Panc1 (cell line): ENCODE data around the gene PLXNA2. TPM values are rescaled to one million over a fixed set of nuclear protein-coding genes. Genes with fewer than 3 reads are reported as not detected.

Source experiments
- ATAC-seq: fragments of 200-7000 bp; cut with Tn5 transposase; 2 replicates; pipeline ENCODE4 v1.9.1; 2020; ENCODE audit warnings: mild to moderate bottlenecking, moderate library complexity
- BruUV-seq: library from RNA; stranded (reverse); fragments of 400-500 nt; replicated peaks from 2 replicates; lab custom pipeline; 2021; lab: Mats Ljungman, UMichigan
- CTCF ChIA-PET: fragments of 300-600 bp; sonication (Branson Sonifier 250); formaldehyde crosslinking; loops from one replicate; lab custom pipeline; 2022; ENCODE audit warnings: antibody characterized with exemption; lab: Charles Lee
- POLR2A ChIA-PET: fragments of 300-600 bp; sonication (Branson Sonifier 250); formaldehyde crosslinking; loops from one replicate; lab custom pipeline; 2022; ENCODE audit warnings: antibody characterized with exemption; lab: Charles Lee
- DNase-seq: peaks from one replicate; pipeline ENCODE4 v3.0.0-alpha.2; 2010; ENCODE audit warnings: low read depth, low spot score
- H3K27ac ChIP-seq: 2 replicates; pipeline ENCODE4 v1.5.1; 2011; ENCODE audit warnings: mild to moderate bottlenecking, low read length, inconsistent platforms
- H3K27me3 ChIP-seq: fragments of 200-500 bp; sonication (Bioruptor generic); 2 replicates; pipeline ENCODE4 v1.6.0; 2014; ENCODE audit warnings: low read length, inconsistent platforms; ENCODE audit not compliant: control insufficient read depth, insufficient read depth
- H3K36me3 ChIP-seq: fragments of 200-500 bp; sonication (Bioruptor generic); 2 replicates; pipeline ENCODE4 v1.5.1; 2014; ENCODE audit warnings: inconsistent platforms, mild to moderate bottlenecking, low read length, moderate library complexity; ENCODE audit not compliant: control insufficient read depth, insufficient read depth
- H3K4me1 ChIP-seq: 2 replicates; pipeline ENCODE4 v1.5.1; 2011; ENCODE audit warnings: inconsistent platforms, mild to moderate bottlenecking, low read length, moderate library complexity; ENCODE audit not compliant: control insufficient read depth, insufficient read depth
- H3K4me3 ChIP-seq, 2 experiments: 2 replicates each; pipeline ENCODE4 v1.5.1; 2011 to 2012; ENCODE audit warnings: low read depth in 2 of 2, low read length in 2 of 2, mild to moderate bottlenecking in 2 of 2, inconsistent platforms in 1 of 2, moderate library complexity in 1 of 2
- H3K9me3 ChIP-seq: fragments of 200-500 bp; sonication (Bioruptor generic); 2 replicates; pipeline ENCODE4 v1.5.1; 2014; ENCODE audit warnings: low read depth, mild to moderate bottlenecking, inconsistent platforms, low read length, moderate library complexity; ENCODE audit not compliant: control insufficient read depth, insufficient read depth
- POLR2AphosphoS5 ChIP-seq: IDR thresholded peaks from 2 replicates; pipeline ENCODE4 v1.6.1; 2012; ENCODE audit warnings: mild to moderate bottlenecking, low read depth, low read length, moderate library complexity
- REST ChIP-seq, 2 experiments: IDR thresholded peaks; 2 replicates each; pipeline ENCODE4 v1.6.1; 2011 to 2012; ENCODE audit warnings: low read depth in 2 of 2, control low read depth in 1 of 2, low read length in 1 of 2, mild to moderate bottlenecking in 1 of 2, moderate library complexity in 1 of 2; ENCODE audit not compliant: insufficient read depth in 1 of 2
- SIN3A ChIP-seq: IDR thresholded peaks from 2 replicates; pipeline ENCODE4 v1.6.1; 2012; ENCODE audit warnings: low read depth, mild to moderate bottlenecking, low read length, moderate library complexity, borderline replicate concordance; ENCODE audit not compliant: insufficient read depth
- TCF7L2 ChIP-seq: IDR thresholded peaks from 2 replicates; pipeline ENCODE4 v1.6.1; 2011; ENCODE audit warnings: mild to moderate bottlenecking, low read depth, low read length, inconsistent platforms
- in situ Hi-C: cut with HindIII; loops from 2 replicates; pipeline ENCODE4 v1.10.0; 2016; ENCODE audit warnings: low sequenced_read_pairs, low pct_unique_long_range_greater_than_20kb
- intact Hi-C: fragments of 100-400 bp; cut with micrococcal nuclease; formaldehyde crosslinking; loops from one replicate; pipeline ENCODE4 v1.10.0; 2022; ENCODE audit not compliant: unreplicated experiment
- total RNA-seq: library from RNA; stranded (reverse); gene quantifications from one replicate; pipeline ENCODE4 v1.2.1, GENCODE V29; 2021; ENCODE audit not compliant: unreplicated experiment
- TF ChIP-seq, protein P1 (sequence below): fragments of 450-650 bp; IDR thresholded peaks from 2 replicates; pipeline ENCODE4 v1.5.1; 2017; ENCODE audit warnings: mild to moderate bottlenecking

PLXNA2 gene
- total RNA-seq, 1 experiment from 2014 or later = 0.98 TPM

GRCh38 chr1:208268541-208269337, 24.6 kb upstream of the PLXNA2 start:
- BruUV-seq = no TSS peak
- CTCF ChIA-PET = no interaction called here
- no peak overlapping the region for H3K4me3 ChIP-seq
- POLR2A ChIA-PET = no interaction called here
- no peak overlapping the region for H3K27ac ChIP-seq
- no peak for TF ChIP-seq POLR2AphosphoS5
- TF ChIP-seq, protein P1, sequence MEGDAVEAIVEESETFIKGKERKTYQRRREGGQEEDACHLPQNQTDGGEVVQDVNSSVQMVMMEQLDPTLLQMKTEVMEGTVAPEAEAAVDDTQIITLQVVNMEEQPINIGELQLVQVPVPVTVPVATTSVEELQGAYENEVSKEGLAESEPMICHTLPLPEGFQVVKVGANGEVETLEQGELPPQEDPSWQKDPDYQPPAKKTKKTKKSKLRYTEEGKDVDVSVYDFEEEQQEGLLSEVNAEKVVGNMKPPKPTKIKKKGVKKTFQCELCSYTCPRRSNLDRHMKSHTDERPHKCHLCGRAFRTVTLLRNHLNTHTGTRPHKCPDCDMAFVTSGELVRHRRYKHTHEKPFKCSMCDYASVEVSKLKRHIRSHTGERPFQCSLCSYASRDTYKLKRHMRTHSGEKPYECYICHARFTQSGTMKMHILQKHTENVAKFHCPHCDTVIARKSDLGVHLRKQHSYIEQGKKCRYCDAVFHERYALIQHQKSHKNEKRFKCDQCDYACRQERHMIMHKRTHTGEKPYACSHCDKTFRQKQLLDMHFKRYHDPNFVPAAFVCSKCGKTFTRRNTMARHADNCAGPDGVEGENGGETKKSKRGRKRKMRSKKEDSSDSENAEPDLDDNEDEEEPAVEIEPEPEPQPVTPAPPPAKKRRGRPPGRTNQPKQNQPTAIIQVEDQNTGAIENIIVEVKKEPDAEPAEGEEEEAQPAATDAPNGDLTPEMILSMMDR = no peak
- no peak for TF ChIP-seq SIN3A
- TF ChIP-seq REST (IDR thresholded peaks at IDR 0.05; ENCODE audit: insufficient read depth in 1 of 2, low read depth in 2 of 2, low read length in 1 of 2) = no peak
- no peak for TF ChIP-seq TCF7L2
- ATAC-seq (no peak), DNase-seq (no peak)
- no peaks in the 10 kb centered on the region for H3K36me3 ChIP-seq
- no peaks in the 10 kb centered on the region for H3K9me3 ChIP-seq
- intact Hi-C loops = no loop called here
- H3K27me3 ChIP-seq = peaks cover 6% of the 10 kb centered on the region; the same call in 1 of the 2 replicates
- in situ Hi-C loops = no loop called here
- H3K4me1 ChIP-seq = no peaks in the 10 kb centered on the region

DNA sequence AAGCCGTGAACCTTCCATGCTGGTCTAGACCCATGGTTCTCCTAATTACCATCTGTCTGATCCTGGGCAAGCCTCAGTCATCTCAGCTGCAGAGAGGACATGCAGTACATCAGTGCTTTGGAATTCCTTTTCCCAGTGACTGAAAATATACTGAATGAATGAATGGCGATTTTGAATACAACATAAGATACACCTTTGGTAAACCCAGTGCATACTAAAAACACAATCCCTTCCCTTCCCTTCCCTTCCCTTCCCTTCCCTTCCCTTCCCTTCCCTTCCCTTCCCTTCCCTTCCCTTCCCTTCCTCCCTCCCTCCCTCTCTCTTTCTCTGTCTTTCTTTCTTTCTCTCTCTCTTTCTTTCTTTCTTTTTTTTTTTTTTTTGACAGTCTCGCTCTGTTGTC, 21.3 kb upstream of the PLXNA2 start:
- CTCF ChIA-PET = no interaction called here
- ATAC-seq (no peak), DNase-seq (no peak)
- POLR2A ChIA-PET = no interaction called here
- intact Hi-C loops (no loop called here), in situ Hi-C loops (no loop called here)
- TF ChIP-seq SIN3A (no peak), TCF7L2 (no peak), POLR2AphosphoS5 (no peak), REST (IDR thresholded peaks at IDR 0.05; ENCODE audit: insufficient read depth in 1 of 2, low read depth in 2 of 2, low read length in 1 of 2) (no peak)
- TF ChIP-seq, protein P1 = no peak
- Histone ChIP-seq H3K27ac (no peak overlapping the region), H3K36me3 (no peaks in the 10 kb centered on the region), H3K4me1 (no peaks in the 10 kb centered on the region), H3K27me3 (peaks cover 6% of the 10 kb centered on the region; the same call in 1 of the 2 replicates), H3K4me3 (no peak overlapping the region), H3K9me3 (no peaks in the 10 kb centered on the region)
- no TSS peak for BruUV-seq
